Activated CD4-positive, CD25-positive, alpha-beta regulatory T cell treated with anti-CD3 and anti-CD28 coated beads, Interleukin-2, amount 50 U/mL, for 72 hours (primary cell): ENCODE data around the gene DEK.
"Not testable (repeated sequence)": the region's sequence is repeated elsewhere in the genome, so short reads cannot be mapped to it uniquely, and the experiment has no call there.

Experiments used
- DNase-seq: peaks from one replicate; pipeline ENCODE4 v3.0.0; 2021

The DEK gene

DNA sequence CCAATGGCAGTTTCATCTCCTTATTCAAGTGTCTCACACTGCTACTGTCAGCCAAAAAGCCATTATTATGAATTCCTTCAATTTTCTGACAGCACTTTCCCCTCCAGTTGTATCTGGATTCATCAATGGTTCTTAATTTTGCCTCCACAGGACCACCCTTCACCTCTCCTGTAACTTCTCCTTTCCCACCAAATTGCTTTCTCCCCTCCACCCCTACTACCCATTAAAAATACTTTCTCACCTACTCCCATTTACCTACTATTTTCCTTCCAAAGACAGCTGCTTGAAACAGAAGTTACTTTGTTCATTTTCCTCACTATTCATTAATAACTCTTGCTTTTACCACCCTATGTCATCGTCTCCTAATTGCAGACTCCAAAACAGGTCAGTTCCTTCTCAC is 29.8 kb downstream of the DEK start:
- no peak for DNase-seq

DNA sequence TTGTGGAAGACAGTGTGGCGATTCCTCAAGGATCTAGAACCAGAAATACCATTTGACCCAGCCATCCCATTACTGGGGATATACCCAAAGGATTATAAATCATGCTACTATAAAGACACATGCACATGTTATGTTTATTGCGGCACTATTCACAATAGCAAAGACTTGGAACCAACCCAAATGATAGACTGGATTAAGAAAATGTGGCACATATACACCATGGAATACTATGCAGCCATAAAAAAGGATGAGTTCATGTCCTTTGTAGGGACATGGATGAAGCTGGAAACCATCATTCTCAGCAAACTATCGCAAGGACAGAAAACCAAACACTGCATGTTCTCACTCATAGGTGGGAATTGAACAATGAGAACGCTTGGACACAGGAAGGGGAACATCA is 30.6 kb downstream of the DEK start:
- not testable (repeated sequence) for DNase-seq

DNA sequence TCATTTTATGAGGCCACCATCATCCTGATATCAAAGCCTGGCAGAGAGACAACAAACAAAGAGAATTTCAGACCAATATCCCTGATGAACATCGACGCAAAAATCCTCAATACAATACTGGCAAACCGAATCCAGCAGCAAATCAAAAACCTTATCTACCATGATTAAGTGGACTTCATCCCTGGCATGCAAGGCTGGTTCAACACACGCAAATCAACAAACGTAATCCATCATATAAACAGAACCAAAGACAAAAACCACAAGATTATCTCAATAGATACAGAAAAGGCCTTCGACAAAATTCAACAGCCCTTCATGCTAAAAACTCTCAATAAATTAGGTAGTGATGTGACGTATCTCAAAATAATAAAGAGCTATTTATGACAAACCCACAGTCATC is 32.5 kb downstream of the DEK start:
- not testable (repeated sequence) for DNase-seq

DNA sequence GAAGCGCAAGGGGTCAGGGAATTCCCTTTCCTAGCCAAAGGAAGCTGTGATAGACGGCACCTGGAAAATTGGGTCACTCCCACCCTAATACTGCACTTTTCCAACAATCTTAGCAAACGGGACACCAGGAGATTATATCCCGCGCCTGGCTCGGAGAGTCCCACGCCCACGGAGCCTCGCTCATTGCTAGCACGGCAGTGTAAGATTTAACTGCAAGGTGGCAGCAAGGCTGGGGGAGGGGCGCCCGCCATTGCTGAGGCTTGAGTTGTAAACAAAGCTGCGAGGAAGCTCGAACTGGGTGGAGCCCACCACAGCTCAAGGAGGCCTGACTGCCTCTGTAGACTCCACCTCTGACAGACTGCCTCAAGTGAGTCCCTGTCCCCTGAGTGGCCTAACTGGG is 35.7 kb downstream of the DEK start:
- not testable (repeated sequence) for DNase-seq

DNA sequence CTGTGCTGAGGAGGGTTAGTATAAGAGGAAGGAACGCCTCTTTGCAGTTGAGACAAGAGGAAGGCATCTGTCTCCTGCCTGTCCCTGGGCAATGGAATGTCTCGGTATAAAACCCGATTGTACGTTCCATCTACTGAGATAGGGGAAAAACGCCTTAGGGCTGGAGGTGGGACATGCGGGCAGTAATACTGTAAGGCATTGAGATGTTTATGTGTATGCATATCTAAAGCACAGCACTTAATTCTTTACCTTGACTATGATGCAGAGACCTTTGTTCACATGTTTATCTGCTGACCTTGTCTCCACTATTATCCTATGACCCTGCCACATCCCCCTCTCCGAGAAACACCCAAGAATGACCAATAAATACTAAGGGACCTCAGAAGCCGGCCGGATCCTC is 37.2 kb downstream of the DEK start:
- DNase-seq = not testable (repeated sequence)

DNA sequence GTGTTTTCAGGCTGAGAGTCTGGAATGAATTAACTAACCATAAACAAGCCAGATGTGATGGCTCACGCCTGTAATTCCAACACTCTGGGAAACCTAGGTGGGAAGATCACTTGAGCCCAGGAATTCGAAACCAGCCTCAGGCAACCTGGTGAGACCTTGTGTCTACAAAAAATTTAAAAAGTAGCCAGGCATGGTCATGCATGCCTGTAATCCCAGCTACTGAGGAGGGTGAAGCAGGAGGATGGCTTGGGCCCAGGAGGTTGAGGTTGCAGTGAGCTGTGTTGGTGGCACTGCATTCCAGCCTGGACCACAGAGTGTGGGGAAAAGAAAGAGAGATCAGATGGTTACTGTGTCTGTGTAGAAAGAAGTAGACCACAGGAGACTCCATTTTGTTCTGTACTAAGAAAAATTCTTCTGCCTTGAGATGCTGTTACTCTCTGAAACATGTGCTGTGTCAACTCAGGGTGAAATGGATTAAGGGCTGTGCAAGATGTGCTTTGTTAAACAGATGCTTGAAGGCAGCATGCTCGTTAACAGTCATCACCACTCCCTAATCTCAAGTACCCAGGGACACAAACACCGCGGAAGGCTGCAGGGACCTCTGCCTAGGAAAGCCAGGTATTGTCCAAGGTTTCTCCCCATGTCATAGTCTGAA is 37.8 kb downstream of the DEK start:
- not testable (repeated sequence) for DNase-seq

DNA sequence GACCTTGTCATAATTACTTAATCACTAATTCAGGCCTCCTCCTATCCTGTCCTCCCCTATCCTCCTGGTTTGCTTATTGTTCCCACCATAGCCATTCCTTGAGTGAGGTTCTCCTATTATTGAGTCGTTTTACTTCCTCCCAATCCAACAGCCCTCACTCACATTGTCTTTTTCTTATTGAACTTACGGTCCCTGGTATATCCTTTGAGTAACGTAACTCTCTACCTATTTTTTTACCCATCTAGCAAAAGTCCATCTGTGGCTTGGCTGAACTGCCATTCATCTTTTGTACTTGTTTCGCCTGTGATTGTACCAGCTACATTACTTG is 43.1 kb downstream of the DEK start:
- DNase-seq = no peak

DNA sequence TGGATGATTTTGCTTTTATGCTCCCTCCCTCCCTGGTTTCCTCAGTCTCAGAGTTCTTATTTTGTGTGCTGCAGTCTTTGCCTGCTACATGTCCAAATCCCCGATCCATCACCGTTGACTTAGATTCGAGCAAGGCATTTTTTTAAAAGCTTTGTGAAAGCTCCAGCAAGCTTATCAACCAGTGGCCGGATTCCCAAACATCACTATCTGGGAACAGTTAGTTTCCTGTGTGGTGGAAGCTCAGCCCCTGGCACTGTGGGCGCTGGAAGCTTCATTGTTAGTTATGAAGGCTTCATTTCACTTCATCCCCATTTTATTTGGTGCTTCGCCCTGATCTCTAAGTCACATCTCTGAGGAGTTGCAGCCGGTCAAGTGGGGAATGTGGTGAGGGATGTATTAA is 44.7 kb downstream of the DEK start:
- DNase-seq = no peak

DNA sequence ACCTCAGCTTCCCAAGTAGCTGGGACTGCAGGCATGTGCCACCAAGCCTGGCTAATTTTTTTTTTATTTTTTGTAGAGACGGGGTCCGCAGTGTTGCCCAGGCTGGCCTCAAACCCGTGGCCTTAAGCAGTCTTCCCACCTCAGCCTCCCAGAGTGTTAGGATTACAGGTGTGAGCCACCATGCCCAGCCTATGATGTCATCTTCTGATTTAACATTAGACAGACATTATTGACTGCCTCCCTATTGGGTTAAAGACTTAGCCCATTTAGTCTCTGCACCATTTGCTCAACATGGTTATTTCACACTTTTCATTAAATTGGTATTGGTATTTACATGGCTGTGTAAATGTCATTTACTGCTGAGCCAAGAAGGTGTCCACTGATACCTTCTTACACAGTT is 46.1 kb downstream of the DEK start:
- no peak for DNase-seq

DNA sequence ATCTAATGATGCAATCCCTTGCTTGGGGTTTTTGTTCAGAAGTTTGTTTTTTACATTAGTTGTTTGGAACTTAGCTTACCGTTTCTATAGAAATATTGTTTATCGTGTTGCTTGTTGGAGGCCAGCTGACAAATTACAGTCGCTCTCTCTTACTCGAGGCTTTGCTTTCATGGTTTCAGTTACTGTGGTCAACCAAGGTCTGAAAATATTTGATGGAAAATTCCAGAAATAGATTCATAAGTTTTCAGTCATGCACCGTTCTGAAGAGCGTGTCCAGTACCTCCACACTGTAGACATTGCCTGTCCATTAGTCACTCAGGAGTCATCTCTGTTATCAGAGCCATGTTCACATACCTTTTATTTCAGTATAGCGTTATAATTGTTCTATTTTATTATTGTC is 47.9 kb downstream of the DEK start:
- DNase-seq = no peak

DNA sequence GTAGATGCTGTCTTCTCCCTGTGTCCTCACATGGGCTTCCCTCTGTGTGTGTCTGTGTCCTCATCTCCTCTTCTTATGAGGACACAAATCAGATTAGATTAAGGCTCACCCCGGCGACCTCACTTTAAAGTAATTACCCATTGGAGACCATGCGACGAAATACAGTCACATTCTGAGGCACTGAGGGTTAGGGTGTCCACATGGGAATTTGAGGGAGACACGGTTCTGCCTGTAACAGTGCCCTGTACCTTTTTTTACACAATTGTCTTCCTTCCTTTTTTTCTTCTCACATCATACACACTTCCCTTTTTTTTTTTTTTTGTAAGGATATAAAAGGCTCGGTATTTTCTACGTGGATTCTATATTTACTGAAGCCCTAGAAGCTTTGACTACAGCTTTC is 48.9 kb downstream of the DEK start:
- DNase-seq = no peak

DNA sequence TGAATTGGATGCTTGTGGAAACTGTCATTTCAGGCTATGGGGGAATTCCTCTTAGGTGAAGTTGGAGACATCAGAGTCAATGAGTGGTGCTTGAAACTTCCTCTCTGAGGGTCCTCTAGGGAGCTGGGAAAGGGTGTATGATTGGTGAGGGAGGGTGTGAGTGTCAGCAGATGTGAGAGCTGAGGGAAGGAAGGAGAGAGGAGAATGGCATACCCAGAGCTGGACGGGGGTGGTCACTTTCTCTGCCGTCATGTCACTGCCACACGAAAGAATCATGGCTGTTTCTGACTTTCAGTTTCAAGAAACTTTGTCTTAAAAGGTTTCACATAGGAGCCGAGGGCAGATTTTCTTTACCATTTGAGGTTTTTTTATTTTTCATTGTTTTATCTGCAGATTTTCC is 50.3 kb downstream of the DEK start:
- no peak for DNase-seq

DNA sequence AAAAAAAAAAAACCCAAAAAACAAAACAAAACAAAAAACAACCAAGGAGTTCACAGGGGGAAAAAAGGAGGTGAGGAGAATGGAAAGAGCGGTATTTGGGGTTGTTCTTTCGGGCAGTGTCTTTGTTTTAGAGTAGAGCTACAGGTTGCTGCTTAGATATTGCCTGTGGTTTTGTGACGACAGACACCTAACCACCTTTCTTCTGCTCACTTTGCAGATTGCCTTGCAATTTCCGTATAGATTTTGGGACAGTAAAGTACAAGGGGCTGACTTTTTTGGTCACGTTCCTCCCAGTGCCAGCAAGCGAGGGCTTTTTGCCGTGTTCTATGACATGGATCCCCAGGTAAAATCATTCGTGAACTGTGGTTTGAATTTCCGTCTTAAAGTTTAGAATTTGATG is 50.9 kb downstream of the DEK start:
- DNase-seq = no peak

DNA sequence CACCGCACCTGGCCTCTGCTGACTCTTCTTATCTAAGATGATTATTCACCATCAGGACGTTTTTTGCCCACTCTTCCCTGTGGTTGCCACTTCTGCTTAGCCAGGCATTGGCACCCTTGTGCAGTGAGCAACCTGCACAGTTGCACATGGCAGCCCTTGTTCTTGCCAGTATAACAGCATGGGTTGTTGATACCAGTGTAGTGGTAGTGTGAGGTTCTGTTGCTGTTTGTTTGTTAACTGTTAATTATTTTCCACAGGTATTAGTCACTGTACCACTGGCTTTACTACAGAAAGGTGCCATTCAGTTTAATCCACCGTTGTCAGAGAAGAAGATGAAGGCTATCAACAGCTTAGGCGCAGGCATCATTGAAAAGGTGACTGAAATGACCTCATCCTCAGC is 52.1 kb downstream of the DEK start:
- no peak for DNase-seq

DNA sequence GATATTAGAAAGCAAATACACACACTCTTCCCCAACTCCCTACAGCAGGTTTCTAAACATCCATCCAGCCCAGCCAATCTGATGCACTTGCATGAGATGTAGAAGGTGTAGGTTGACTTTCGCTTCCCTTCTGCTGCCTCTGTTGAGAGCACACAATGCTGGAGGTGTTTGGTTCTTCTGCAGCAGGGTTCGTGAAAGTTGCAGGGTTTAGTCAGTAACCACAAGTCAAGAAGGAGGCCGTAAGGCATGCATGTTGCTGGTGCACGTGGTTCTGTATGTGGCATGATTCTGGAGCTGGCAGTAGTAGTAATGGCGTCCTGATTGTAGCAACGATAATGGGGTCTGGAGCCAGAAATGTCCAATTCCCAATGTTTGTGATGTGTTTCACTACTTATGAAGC is 53.0 kb downstream of the DEK start:
- no peak for DNase-seq

DNA sequence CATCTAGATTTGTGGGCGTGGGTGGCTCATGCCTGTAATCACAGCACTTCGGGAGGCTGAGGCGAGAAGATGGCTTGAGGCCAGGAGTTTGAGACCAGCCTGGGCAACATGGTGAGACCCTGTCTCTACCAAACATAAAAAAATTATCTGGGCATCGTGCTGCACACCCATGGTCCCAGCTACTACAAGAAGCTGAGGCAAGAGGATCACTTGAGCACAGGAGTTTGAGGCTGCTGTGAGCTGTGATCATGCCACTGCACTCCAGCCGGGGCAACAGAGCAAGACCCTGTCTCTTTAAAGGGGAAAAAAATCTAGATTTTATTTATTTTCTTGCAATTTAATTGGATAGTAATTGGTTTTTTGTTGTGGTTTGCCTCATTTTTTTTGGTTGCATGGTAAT is 53.6 kb downstream of the DEK start:
- no peak for DNase-seq

DNA sequence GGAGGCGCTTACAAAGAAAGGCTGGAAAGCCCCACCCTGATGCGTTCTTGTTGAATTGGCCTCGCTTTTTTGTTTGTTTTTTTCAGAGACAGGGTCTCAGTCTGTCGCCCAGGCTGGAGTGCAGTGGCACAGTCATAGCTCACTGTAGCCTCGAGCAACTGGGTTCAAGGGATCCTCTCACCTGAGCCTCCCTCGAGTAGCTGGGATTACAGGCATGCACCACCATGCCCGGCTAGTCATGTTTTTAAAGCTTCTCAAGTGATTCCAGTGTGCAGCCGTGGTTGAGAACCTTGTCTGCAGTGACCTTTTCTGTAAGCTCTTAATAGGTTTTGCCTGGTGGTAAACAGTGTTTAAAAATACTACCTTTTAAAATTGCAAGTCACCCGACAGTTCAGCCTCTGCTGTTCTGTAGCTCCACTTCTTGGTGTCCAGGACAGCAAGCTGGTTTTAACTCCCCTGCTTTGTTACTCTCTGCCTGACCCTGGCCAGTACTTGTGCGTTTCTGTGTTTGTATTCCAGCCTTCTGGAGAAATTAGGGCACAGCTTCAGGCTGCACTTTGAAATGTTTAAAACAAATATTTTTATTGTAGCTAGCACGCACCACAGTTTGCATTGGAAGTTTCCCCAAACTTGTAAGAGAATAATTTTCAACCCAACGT is 54.7 kb downstream of the DEK start:
- DNase-seq = no peak

DNA sequence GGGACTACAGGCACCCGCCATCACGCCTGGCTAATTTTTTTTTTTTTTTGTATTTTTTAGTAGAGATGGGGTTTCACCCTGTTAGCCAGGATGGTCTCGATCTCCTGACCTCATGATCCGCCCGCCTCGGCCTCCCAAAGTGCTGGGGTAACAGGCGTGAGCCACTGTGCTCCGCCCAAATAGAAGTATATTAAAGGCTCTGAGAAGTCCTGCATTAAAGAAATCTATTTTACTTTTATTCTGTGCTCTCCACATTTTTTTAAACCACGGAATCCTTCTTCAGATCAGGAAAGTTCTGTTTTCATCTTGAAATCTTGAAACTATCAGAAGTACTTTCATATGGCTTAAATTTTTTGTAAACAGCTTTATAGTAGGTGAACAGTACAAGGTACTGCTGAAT is 55.6 kb downstream of the DEK start:
- DNase-seq = not testable (repeated sequence)

DNA sequence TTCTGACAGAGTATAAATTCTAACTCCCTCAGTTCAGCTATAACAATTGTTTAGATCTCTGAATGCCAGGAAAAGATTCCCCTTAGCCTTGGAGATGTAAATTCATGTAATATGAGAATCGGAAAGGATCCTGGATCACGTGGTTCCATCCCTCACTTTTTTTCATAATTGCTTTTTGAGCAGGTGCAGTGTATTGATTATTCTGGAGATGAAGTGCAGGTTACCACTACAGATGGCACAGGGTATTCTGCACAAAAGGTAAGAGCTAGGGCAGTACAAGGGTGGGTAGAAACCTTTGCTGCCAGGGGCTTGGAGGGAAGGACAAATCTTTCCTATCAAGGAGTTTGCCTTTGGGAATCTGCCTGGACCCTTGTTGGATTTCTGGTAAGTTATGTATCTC is 56.4 kb downstream of the DEK start:
- DNase-seq = no peak

DNA sequence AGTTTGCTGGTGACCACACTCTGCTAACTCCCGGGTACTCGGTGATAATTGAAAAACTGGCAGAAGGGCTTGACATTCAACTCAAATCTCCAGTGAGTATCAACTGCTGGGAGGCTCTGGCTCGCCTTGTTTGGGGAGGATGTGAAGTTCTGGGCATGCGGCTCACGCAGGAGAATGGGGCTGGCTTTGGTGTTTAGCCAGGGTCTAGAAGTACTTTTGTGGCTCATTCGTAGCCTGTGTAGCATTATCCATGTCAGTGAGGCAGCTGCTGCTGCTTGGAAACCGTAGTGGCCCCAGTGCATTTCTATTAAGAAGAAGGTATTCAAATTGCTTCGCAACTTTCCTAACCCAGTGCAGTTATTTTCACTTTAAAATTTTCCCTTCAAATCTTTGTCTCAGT is 56.9 kb downstream of the DEK start:
- no peak for DNase-seq

DNA sequence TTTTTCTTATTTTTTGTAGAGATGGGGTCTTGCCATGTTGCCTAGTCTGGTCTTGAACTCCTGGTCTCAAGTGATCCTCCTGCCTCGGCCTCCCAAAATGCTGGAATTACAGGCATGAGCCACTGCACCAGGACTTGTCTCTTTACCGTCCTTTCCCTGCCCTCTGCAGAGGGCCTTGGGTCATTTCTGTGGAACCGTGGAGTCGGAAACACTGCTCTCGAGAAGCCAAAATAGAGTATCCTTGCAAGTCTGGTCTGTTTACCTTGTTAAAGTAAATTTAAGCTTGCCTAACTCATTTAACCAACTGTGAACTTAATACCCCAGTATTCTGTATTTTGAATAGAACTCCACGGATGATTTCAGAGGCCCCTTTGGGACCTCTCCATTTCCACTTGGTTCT is 57.7 kb downstream of the DEK start:
- DNase-seq = no peak

DNA sequence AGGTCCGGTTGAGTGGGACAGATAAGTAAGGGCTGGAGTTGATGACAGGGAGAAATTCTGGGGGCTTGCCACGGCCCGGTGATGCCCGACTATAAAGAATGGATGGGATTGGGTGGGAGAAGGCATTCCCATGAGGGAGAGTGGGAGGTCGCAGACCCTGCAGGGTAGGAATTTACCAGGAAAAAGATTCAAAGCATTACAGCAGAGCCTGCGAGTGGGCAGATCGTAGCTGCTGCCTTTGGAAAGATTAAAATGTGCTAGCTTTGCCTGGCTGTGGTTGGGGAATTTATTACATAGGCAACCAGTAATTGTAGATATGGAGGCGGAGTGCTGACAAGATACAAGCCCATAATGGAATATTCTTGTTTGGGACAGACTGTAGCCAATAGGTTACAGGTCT is 59.6 kb downstream of the DEK start:
- DNase-seq = no peak

DNA sequence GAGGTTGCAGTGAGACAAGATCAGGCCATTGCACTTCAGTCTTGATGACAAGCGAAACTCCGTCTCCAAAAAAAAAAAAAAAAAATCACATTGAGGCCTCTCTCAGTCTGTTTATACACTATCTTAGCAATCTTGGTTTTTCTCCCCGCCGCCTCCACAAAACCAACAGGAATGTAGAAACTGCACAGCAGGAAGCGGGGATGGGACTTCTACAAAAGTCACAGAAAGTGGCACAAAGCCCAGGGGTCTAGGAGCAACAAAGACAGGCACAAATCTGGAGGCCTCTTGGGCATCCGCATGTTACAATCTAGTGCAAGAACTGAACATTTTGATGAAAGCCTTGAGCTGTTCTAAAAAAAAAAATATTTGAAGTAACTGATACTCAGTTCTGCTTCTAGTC is 60.5 kb downstream of the DEK start:
- no peak for DNase-seq

DNA sequence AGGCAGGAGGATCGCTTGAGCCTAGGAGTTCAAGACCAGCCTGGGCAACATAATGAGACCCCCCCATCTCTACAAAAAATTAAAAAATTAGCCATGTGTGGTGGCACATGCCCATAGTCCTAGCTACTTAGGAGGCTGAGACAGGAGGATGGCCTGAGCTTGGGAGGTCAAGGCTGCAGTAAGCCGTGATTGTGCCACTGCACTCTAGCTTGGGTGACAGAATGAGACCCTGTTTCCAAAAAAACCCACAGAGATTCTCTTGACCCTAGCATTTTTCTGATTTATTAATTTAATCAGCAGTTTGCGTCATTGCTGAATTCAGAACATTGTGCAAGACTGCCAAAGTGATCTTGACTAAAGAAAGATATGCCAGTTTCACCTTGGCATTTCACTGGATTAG is 72.3 kb downstream of the DEK start:
- DNase-seq = no peak

DNA sequence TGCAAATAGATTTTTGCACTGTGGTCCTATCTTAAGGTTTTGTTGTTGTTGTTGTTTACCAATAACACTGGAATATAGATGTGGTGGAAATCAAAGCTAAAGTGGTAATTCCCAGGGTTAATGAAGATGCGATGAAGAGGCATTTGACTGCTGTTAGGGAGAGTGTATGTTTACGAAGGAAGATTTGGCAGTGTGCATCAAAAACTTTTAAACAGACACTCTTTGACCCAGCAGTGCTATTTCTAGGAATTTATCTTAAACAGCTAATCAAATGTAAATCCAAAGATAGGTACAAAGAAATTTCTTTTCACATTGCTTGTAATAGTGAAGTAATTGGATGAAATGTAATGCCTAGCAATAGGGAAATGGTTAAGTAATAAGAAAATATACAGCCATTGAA is 75.1 kb downstream of the DEK start:
- no peak for DNase-seq

DNA sequence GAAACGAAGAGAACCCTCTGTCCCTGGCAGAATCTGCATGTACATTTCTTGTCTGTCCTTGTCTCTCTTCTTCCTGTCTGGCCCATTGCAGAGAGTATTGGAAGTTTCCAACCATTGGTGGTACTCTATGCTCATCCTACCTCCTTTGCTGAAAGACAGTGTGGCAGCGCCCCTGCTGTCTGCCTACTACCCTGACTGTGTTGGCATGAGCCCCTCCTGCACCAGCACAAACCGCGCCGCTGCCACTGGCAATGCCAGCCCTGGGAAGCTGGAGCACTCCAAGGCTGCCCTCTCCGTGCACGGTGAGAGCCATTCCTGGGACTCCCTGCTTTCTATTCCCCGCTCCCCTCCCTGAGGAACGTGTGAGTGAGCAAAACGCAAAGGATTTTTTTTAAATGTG is 76.6 kb downstream of the DEK start:
- no peak for DNase-seq
